IMR-90 (cell line): ENCODE results near the gene LDLRAD3. TPM values are rescaled to one million over a fixed set of nuclear protein-coding genes. Genes with fewer than 3 reads are reported as not detected.

ENCODE experiments used
- ATAC-seq: fragments of 200-7000 bp; cut with Tn5 transposase; 2 replicates; pipeline ENCODE4 v1.9.1; 2020; ENCODE audit warnings: low read depth, mild to moderate bottlenecking, moderate library complexity
- BruUV-seq: library from RNA; stranded (reverse); fragments of 400-500 nt; replicated peaks from 2 replicates; lab custom pipeline; 2021; lab: Mats Ljungman, UMichigan
- CTCF ChIA-PET: fragments of 300-600 bp; formaldehyde crosslinking; extraction: SDS; loops from one replicate; lab custom pipeline; 2021; ENCODE audit warnings: antibody characterized with exemption; lab: Yijun Ruan, JAX
- POLR2A ChIA-PET: fragments of 300-600 bp; sonication (Branson Sonifier 250); formaldehyde crosslinking; loops from one replicate; lab custom pipeline; 2022; ENCODE audit warnings: antibody characterized with exemption; ENCODE audit not compliant: unreplicated experiment; lab: Charles Lee
- DNase-seq: peaks from one replicate; pipeline ENCODE4 v3.0.0; 2013
- H2AFZ ChIP-seq: replicated peaks from 2 replicates; pipeline ENCODE3; 2013; ENCODE audit warnings: low read length, mild to moderate bottlenecking; ENCODE audit not compliant: poor library complexity
- H2AK5ac ChIP-seq: 2 replicates; pipeline ENCODE4 v1.6.1; 2013; ENCODE audit warnings: low read depth, low read length, inconsistent platforms
- H2AK9ac ChIP-seq: replicated peaks from 2 replicates; pipeline ENCODE3; 2013; ENCODE audit warnings: mild to moderate bottlenecking, low read depth, low read length, moderate library complexity; ENCODE audit not compliant: poor library complexity
- H2BK120ac ChIP-seq: 2 replicates; pipeline ENCODE4 v1.6.1; 2013; ENCODE audit warnings: low read depth, low read length, inconsistent platforms
- H2BK15ac ChIP-seq: 3 replicates; pipeline ENCODE4 v1.6.1; 2013; ENCODE audit warnings: low read depth, low read length, inconsistent platforms
- H2BK20ac ChIP-seq: 2 replicates; pipeline ENCODE4 v1.6.1; 2013; ENCODE audit warnings: low read depth, mild to moderate bottlenecking, inconsistent platforms, low read length, moderate library complexity
- H2BK5ac ChIP-seq: 2 replicates; pipeline ENCODE4 v1.6.1; 2013; ENCODE audit warnings: mild to moderate bottlenecking, low read depth, low read length, inconsistent platforms; ENCODE audit not compliant: poor library complexity, severe bottlenecking
- H3K14ac ChIP-seq: replicated peaks from 2 replicates; pipeline ENCODE4 v1.6.1; 2013; ENCODE audit warnings: low read depth, low read length, inconsistent platforms
- H3K18ac ChIP-seq: 2 replicates; pipeline ENCODE4 v1.6.1; 2013; ENCODE audit warnings: low read depth, low read length, control low read depth
- H3K23ac ChIP-seq: 2 replicates; pipeline ENCODE4 v1.6.1; 2013; ENCODE audit warnings: low read depth, low read length, inconsistent platforms
- H3K27ac ChIP-seq: 2 replicates; pipeline ENCODE4 v1.5.1; 2013; ENCODE audit warnings: mild to moderate bottlenecking, control low read depth, low read length; ENCODE audit not compliant: insufficient read depth
- H3K27me3 ChIP-seq: 2 replicates; pipeline ENCODE4 v1.6.1; 2013; ENCODE audit warnings: low read length; ENCODE audit not compliant: control insufficient read depth, insufficient read depth
- H3K36me3 ChIP-seq: 2 replicates; pipeline ENCODE4 v1.6.1; 2013; ENCODE audit warnings: low read length, mixed read lengths; ENCODE audit not compliant: control insufficient read depth, insufficient read depth
- H3K4ac ChIP-seq: 2 replicates; pipeline ENCODE4 v1.6.1; 2013; ENCODE audit warnings: low read depth, low read length, inconsistent platforms
- H3K4me1 ChIP-seq: 2 replicates; pipeline ENCODE4 v1.6.1; 2013; ENCODE audit warnings: low read length, mixed read lengths; ENCODE audit not compliant: control insufficient read depth, insufficient read depth
- H3K4me2 ChIP-seq: 2 replicates; pipeline ENCODE4 v1.6.1; 2013; ENCODE audit warnings: low read depth, mild to moderate bottlenecking, control low read depth, low read length, moderate library complexity
- H3K4me3 ChIP-seq: 2 replicates; pipeline ENCODE4 v1.5.1; 2013; ENCODE audit warnings: low read depth, mild to moderate bottlenecking, control low read depth, low read length, moderate library complexity; ENCODE audit not compliant: insufficient read depth
- H3K56ac ChIP-seq: 2 replicates; pipeline ENCODE4 v1.6.1; 2013; ENCODE audit warnings: low read length, inconsistent platforms; ENCODE audit not compliant: insufficient read depth; ENCODE audit errors: extremely low read depth
- H3K79me1 ChIP-seq, 2 experiments: 2 replicates each; pipeline ENCODE4 v1.6.1; 2013; ENCODE audit warnings: low read length in 2 of 2, inconsistent platforms in 1 of 2, low read depth in 1 of 2
- H3K9ac ChIP-seq: 2 replicates; pipeline ENCODE4 v1.6.1; 2013; ENCODE audit warnings: low read depth, low read length, control low read depth
- H3K9me1 ChIP-seq: 2 replicates; pipeline ENCODE4 v1.6.1; 2013; ENCODE audit warnings: low read length, inconsistent platforms; ENCODE audit not compliant: insufficient read depth
- H3K9me3 ChIP-seq: 2 replicates; pipeline ENCODE4 v1.6.1; 2013; ENCODE audit warnings: low read length; ENCODE audit not compliant: control insufficient read depth, insufficient read depth
- H4K20me1 ChIP-seq: 2 replicates; pipeline ENCODE4 v1.6.1; 2013; ENCODE audit warnings: low read length, inconsistent platforms; ENCODE audit not compliant: insufficient read depth
- H4K5ac ChIP-seq: 2 replicates; pipeline ENCODE4 v1.6.1; 2013; ENCODE audit warnings: mild to moderate bottlenecking, low read depth, low read length, control low read depth
- H4K8ac ChIP-seq, 2 experiments: 2 replicates each; pipeline ENCODE4 v1.6.1; 2013; ENCODE audit warnings: low read depth in 2 of 2, low read length in 2 of 2, control low read depth in 1 of 2, inconsistent platforms in 1 of 2
- H4K91ac ChIP-seq: 2 replicates; pipeline ENCODE4 v1.6.1; 2013; ENCODE audit warnings: low read depth, low read length, inconsistent platforms; ENCODE audit not compliant: insufficient read depth
- MAZ ChIP-seq: IDR thresholded peaks from 2 replicates; pipeline ENCODE4 v1.6.1; 2012; ENCODE audit warnings: low read depth, mild to moderate bottlenecking, low read length, improper control_type of control experiment, moderate library complexity, borderline replicate concordance
- NFE2L2 ChIP-seq: fragments of 150-350 bp; IDR thresholded peaks from 2 replicates; pipeline ENCODE4 v1.6.1; 2016; ENCODE audit warnings: low read depth, mild to moderate bottlenecking, low read length
- WGBS, 2 experiments: methylation state at CpG; one replicate each; pipeline versions ENCODE4 v1.1.5 to v1.1.7; 2013; ENCODE audit warnings: missing lambda C conversion rate in 2 of 2; ENCODE audit not compliant: insufficient read length in 1 of 2; ENCODE audit errors: extremely low coverage in 2 of 2; 5-methylcytosine and 5-hydroxymethylcytosine counted together
- dilution Hi-C: fragments of 300-500 bp; cut with HindIII; formaldehyde crosslinking; loops from one replicate; pipeline ENCODE4 v1.14.3; 2018; ENCODE audit warnings: low sequenced_read_pairs; ENCODE audit not compliant: unreplicated experiment
- in situ Hi-C: fragments of 300-500 bp; cut with MboI; formaldehyde crosslinking; loops from 3 replicates; pipeline ENCODE4 v1.14.3; 2019; ENCODE audit warnings: low sequenced_read_pairs, inconsistent platforms, mixed read lengths
- intact Hi-C: fragments of 100-400 bp; cut with micrococcal nuclease; formaldehyde crosslinking; loops from 2 replicates; pipeline ENCODE4 v1.10.0; 2022
- polyA plus RNA-seq, 3 experiments: library from polyadenylated mRNA; depleted of rRNA; stranded (reverse); fragments of >200 nt; gene quantifications; 2 replicates each; pipeline ENCODE4 v1.2.3, GENCODE V29; 2012; ENCODE audit warnings: low replicate concordance in 1 of 3
- total RNA-seq: library from RNA; depleted of rRNA; stranded (reverse); fragments of >200 nt; gene quantifications from 2 replicates; pipeline ENCODE4 v1.2.3, GENCODE V29; 2012
- TF ChIP-seq, protein P1 (sequence below): fragments of 150-350 bp; IDR thresholded peaks from 2 replicates; pipeline ENCODE4 v1.6.1; 2017; ENCODE audit warnings: mild to moderate bottlenecking, antibody characterized with exemption, low read length, low read depth

The LDLRAD3 gene
- total and polyA plus RNA-seq, 2 of the 4 experiments (the other 2 are of a cell fraction) = 2.7 to 6.4 TPM

GRCh38 chr11:36254713-36255112, 310.9 kb downstream of the LDLRAD3 start:
- Histone ChIP-seq H2BK20ac (no peak overlapping the region), H3K79me1 (no peaks in the 10 kb centered on the region), H3K4me3 (no peak overlapping the region), H2BK120ac (no peak overlapping the region), H4K5ac (no peak overlapping the region), H2BK15ac (no peak overlapping the region), H3K4me1 (no peaks in the 10 kb centered on the region), H3K56ac (no peak overlapping the region), H4K8ac (no peak overlapping the region), H3K9ac (no peak overlapping the region), H3K14ac (no peak overlapping the region), H3K4ac (no peak overlapping the region), H2AK9ac (no peak overlapping the region), H3K23ac (no peak overlapping the region), H2BK5ac (no peak overlapping the region), H3K27me3 (peaks cover 19% of the 10 kb centered on the region), H3K4me2 (no peak overlapping the region), H3K9me1 (no peaks in the 10 kb centered on the region), H2AFZ (no peak overlapping the region), H2AK5ac (no peak overlapping the region), H4K20me1 (no peaks in the 10 kb centered on the region), H3K18ac (no peak overlapping the region), H3K27ac (no peak overlapping the region), H3K36me3 (no peaks in the 10 kb centered on the region), H3K9me3 (peaks cover 8% of the 10 kb centered on the region), H4K91ac (no peak overlapping the region)
- TF ChIP-seq, protein P1, sequence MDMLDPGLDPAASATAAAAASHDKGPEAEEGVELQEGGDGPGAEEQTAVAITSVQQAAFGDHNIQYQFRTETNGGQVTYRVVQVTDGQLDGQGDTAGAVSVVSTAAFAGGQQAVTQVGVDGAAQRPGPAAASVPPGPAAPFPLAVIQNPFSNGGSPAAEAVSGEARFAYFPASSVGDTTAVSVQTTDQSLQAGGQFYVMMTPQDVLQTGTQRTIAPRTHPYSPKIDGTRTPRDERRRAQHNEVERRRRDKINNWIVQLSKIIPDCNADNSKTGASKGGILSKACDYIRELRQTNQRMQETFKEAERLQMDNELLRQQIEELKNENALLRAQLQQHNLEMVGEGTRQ = peak; percentile 15; the same call in 1 of the 2 replicates
- TF ChIP-seq MAZ (no peak), NFE2L2 (no peak)
- in situ Hi-C loops = loop anchor here (10.0 kb wide), 1 partner anchor 310 kb away; the partner anchor contains the start of gene LDLRAD3
- BruUV-seq = no TSS peak
- peak; percentile 36 for DNase-seq
- CTCF ChIA-PET = interaction anchor here (1.1 kb wide), 1 partner anchor 123 kb away, joined by 3 read pairs; no protein-coding TSS in a partner anchor
- POLR2A ChIA-PET = no interaction called here
- dilution Hi-C loops = no loop called here
- whole genome bisulfite sequencing, 2 experiments = no CpG with 5 or more reads among the region's 1 CpG
- intact Hi-C loops = loop anchor here (5.0 kb wide), 1 partner anchor 97 kb away; no protein-coding TSS in a partner anchor
- no peak for ATAC-seq
